T-helper 1 cell (primary cell): ENCODE results near the gene ZNHIT3.
"Not testable (repeated sequence)": the region's sequence is repeated elsewhere in the genome, so short reads cannot be mapped to it uniquely, and the experiment has no call there.

Experiments used
- DNase-seq, 5 donors: peaks; one replicate each; pipeline ENCODE4 v3.0.0-alpha.2; 2012 to 2020

Gene ZNHIT3

DNA sequence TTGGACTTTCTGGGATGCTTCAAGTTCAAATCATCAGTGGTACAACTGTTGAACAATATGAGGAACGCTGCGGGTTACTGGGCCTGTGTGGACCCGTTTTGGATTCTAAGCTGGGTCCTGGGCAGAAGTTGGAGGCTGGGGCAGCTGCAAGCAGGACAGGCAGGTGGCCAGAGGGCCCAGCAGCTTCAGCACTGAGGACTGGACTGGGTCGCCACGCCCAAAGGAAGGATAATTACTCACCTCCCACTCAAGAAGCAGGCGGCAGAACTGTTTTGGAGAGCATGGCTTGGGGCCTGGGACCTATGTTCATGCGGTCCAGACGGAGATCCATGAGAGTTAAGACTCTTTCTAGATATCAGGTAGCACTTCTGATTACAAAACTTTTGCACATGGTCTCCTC, 1.5 kb upstream of the ZNHIT3 start:
- DNase-seq: no peak

GRCh38 chr17:36485805-36486203, 677 bp upstream of the ZNHIT3 start:
- no peak for DNase-seq

DNA sequence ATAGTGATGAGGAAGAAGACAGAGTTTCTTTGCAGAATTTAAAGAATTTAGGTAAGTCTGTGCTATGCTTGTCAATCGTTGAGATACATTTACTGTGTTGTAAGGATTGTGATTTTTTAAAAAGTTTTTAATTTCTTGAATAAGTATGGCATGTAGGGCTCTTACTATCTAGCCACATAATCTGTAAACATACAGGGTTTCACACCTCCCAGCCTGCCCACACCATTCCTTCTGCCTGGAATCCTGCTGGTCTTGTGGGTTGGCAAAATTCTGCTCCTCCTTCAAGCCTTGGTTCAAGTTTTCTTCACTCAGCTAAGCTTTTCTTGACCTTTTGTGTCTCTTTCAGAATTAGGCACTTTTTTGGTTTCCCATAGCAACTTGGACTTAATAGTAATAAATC, 7.5 kb downstream of the ZNHIT3 start:
- no peak for DNase-seq

DNA sequence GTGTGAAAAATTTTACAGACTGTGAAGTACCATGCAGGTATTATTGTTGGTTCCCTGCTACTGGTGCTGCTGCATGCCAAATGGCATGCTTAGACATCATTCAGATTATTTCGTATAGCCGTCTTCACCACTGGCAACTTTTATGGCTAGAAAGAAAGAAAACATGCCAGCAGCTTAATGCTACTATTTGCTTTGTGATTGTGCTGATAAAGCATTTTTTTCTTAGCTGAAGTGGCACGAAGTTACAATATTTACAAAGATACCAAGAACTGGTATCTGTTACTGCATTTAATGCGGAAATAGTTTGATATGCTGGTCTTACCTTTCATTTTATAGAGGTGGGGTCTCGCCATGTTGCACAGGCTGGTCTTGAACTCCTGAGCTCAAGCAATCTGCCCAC, 8.2 kb downstream of the ZNHIT3 start:
- DNase-seq: no peak

DNA sequence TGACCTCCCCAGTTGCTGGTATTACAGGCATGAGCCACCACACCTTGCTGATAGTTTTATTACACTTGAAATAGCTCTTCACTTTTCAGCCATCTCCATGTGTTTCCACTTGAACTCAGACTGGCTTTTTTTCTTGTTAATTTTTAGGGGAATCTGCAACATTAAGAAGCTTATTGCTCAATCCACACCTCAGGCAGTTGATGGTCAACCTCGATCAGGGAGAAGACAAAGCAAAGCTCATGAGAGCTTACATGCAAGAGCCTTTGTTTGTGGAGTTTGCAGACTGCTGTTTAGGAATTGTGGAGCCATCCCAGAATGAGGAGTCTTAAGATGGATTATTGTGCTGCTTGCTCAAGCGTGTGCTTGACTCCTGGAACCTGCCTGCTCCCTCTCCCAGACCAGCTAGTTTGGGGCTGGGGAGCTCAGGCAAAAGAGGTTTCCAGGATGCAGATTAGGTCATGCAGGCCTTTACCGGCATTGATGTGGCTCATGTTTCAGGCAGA, 8.6 kb downstream of the ZNHIT3 start:
- no peak for DNase-seq

DNA sequence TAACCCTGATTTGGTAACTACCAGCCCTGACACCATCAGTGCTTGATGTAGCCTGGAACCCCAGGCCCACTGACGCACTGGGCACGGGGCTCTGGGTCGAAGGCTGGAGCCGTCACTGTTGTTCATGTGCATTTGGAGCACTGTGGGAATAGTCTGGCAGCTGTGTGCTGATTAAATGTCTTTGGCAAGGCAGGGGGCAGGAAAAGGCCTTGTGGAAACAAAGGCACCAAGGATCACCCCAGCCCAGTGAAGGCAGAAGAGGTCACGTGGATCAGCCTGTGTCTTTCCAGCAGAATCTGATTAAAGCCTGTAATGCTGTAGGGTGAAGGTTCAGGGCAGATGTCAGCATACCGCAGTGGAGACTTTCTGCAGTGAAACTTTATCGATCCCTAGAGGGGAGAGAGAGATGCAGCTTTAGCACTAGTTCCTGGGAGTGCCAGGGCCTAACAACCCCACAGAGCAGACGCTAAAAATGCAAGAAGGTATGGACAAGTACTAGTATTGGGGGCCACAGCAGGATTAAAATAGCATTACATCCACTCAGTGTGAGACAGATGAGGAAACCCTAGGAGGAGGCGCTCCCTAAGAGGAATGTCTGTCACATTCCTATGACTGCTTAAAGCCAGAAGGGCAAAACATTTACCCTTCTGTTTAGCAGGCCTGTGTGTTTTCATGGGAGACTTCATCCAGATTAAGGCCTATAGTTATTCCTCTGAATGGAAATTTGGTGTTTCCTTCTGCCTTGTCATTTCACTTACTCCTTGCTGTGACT, 9.7 kb downstream of the ZNHIT3 start:
- DNase-seq: no peak

DNA sequence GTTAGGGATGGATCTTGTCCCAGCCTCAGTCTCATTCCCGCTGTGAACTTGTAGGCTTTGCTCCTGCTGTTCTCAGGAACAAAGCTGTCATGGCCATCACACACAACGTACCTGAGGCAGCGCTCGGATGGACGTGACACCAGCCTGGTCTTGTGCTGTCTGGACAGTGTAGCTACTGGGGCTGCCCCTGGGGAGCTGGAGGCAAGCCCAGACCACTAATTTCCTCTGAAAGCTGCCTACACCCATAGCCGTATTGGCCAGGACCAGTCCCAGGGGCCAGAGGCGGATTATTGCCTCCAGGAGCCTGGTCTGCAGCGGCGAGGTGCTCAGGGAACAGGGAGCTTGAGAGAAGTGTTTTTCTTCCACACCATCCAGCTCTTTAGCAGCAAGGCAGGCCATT, 11.7 kb downstream of the ZNHIT3 start:
- no peak for DNase-seq

GRCh38 chr17:36498560-36499300, 12.2 kb downstream of the ZNHIT3 start:
- no peak for DNase-seq

DNA sequence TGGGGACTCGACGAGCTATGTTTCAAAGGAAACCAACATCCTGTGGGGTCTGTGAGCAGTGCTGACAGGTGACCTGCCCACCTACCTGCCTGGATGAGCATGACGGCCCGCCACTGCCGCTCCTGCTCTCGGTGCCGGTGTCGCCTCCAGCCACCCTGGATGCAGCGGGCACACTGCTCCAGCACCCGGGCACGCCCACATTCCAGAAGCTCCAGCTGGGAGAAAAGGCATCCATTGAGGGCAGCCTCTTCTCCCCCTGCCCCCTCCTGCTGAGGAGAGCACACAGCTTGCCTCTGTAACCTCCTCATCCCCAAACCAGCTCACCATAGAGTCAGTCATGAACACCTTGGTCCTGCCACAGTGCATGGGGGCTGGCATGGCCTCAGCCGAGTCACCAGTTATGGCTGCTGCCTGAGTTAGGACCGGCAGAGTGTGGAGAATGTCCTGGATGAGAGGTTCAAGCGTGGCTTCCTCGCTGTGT, 14.3 kb downstream of the ZNHIT3 start:
- no peak for DNase-seq

GRCh38 chr17:36501351-36501750, 14.9 kb downstream of the ZNHIT3 start:
- DNase-seq: no peak

DNA sequence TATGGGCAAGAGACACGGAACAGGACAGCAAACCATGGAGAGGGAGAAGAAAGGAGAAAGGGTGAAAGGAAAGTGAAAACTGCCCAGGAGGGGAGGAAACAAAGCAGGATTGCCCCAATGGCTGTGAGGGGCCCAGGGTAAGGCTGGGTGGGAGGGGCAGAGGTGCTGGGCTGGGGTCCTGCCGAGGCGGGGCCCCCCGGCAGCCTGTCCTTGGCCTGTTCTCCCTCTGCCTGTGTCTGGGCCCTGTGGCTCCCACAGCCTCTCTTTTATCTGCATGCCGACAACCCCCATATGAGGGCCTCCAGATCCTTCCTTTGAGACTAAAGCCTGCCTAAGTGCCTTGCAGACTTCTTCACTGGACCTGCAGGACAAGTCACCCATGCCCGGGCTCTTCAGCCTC, 15.5 kb downstream of the ZNHIT3 start:
- no peak for DNase-seq

GRCh38 chr17:36503456-36504155, 17.1 kb downstream of the ZNHIT3 start:
- DNase-seq: no peak

DNA sequence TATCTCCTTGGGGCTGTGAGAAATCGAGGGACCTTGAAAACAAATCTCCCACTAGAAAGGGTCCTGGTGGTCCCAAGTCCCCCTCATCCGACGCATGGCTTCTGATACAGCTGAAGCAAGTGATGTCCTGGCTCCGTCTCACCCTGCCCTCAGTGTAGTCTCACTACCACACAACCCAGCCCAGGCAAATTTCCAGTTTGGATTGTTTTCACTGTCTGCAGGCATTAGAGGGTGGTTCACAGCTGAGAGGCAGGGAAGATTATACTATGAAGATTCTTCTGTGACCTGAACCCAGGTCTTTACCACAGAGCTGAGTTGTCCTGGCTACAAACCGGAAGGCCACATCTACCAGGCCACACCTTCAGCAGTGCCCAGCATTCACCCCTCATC, 17.7 kb downstream of the ZNHIT3 start:
- DNase-seq: no peak

DNA sequence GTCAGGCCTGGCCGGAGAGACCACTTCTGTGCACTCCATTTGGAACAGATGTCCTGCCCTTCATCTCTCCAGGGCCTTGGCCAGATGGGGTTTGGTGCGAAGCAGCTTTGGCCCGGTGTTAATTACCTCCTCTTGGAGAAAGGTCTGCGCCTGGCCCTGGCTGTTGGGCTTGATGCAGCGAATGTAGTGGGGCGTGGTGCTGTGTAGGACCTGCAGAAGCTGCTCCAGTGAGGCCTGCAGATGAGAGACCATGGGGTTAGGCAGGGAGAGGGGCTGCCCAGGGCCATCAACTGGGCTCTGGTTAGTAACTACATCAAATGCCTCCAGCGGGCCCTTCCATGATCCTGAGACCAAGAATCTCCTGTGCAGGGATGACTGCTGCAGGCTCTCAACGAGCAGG, 18.7 kb downstream of the ZNHIT3 start:
- no peak for DNase-seq

DNA sequence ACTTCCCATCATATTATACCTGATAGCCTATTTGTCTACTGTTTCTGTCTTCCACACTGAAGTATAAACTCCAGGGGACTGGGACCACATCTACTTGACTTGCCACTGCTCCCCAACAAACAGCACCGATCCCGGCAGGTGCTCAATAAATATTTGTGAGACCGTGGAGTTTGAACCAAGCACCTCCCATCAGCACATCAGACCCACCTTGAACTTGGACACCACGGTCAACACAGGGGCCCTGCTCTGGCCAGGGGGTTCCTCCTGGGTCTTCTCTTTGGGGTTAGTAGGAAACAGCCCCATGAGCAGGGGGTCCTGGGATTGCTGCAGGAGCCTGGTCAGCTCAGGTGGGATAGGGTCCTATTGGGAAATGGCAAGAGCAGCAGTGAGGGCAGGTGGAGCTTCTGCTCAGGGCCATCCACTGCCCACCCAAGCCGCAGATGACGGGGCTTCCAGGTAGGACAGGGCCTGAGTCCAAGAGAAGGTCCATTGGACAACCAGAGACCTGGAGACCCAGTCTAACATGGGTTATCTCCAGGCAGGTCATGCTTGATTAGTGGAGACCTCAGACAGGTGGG, 19.9 kb downstream of the ZNHIT3 start:
- DNase-seq: no peak

DNA sequence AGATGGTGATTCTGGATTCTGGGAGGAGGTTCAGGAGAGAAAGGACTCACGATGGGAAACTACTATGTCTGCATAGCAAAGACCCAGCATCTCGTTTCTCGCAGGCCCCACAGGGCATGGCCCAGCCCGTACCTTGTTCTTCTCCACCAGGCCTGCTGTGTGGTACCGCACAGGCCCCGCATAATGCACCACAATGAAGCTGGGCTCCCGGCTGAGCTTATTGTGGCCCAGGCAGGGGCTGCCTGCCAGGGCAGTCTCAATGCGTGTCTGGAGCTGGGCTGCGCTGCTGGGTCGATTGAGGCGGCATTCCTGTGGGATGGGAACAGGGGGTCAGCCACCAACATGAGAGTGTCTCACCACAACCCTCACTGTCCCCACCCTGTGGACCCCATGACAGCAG, 20.4 kb downstream of the ZNHIT3 start:
- no peak for DNase-seq

DNA sequence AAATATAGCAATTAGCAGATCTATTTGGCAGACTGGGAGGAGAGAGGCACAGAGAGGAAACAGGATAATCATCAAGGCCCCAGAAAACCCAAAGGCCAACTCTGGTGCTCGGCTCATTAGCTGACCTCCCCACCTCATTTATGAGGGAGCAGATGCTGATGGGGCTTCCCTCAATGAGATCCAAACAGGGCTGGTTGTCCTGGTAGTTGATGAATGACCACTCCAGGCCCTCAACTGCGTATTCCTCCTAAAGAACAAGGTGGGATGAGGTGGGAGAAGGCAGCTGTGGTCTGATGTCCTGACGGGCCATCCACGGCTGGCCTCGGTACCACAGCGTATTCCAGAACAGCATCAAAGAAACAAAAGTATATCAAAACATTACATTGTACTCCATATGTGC, 20.8 kb downstream of the ZNHIT3 start:
- no peak for DNase-seq

DNA sequence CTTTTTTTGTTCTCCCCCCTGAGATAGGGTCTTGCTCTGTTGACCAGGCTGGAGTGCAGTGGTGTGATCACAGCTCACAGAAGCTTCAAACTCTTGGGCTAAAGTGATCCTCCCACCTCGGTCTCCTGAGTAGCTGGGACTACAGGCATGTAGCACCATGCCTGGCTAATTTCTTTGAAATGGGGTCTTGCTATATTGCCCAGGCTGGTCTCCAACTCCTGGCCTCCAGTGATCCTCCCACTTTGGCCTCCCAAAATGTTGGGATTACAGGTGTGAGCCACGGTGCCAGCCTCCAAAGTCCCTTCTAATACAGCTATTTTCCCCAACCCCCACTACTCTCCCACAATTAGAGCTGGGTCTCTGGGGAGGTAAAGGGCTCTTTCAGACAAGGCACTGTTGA, 22.0 kb downstream of the ZNHIT3 start:
- DNase-seq: not testable (repeated sequence)

DNA sequence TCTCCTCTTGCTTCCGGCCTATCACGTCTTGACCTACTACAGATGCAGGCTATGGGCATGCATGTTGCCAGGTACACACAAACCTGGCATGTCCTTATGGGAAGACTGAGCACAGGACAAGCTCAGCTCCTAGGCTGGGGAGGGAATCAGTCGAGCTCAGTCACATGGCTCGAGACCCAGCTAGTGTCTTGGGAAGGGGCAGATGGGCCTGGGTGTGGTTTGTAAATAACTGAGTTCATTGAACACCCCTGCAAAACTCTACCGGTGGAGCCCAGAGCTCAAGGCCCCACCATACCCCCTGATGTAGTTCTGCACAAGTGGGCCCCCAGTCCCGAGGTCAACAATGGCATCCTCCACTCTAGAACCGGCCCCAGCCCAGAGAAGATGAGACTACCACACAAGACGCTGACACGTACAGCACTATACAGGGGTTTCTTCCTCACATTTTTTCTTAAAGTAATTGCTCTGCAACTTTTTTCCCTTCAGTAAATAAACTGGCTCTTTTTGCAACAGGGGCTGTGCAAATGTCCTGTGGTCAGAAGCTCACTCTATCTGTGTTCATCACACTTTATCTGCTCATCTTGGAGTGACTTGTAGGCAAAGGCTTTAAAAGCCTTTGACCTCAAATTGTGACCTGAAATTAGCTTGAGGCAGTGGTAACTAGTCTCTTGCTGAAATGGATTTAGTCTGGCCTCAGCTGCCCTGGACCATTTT, 22.9 kb downstream of the ZNHIT3 start:
- DNase-seq: no peak

- no peak for DNase-seq
These were observed 24.2 kb downstream of the ZNHIT3 start for GRCh38 chr17:36510636-36511035.

DNA sequence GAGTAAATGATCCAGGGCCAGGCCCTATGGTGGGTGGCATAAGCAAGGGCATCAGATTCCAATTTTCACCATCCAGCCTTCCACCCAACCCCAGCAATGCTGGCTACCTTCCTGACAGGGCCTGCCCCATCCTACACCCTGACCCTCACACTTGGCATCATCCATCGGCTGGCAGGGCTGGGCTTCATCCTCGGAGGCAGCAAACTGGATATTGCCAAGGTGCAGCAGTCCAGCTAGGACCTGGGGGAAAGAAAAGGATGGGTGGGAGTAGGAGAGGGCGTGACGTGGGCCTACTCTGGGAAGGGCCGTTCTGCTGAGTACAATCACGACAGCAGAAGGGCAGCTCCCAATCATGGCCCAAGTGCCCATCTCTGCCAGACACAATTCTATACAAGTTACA, 24.7 kb downstream of the ZNHIT3 start:
- DNase-seq: no peak

DNA sequence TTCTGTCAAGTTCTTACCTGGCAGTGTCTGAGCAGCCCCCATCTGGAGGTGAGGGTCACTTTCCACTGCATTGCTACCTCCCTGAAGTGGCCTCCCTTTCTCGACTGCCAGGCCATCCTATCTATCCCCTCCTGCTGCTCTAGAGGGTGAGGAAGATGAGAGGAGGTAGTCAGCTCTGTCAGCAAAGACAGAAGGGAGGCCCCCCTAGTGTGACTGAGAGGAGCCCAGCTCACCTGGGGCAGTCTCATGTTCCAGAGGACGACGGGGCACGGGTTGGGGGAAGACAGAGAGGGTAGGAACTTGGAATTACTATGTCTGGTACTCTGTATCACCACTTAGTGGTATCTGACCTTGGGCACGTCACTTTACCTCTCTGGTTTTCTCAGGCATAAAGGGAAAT, 26.2 kb downstream of the ZNHIT3 start:
- DNase-seq: no peak

- DNase-seq: no peak
These were observed 28.4 kb downstream of the ZNHIT3 start for GRCh38 chr17:36514856-36515255.
